Measurements from ENCODE around the gene NPAS3.
A peak's percentile ranks its signal among the peaks of the same experiment; 100 is the strongest.

The NPAS3 gene

GRCh38 chr14:33551963-33552362 is 613.3 kb downstream of the NPAS3 start:
- DNase-seq (ENCODE audit: low read depth): no peak
- H3K4me3 ChIP-seq (ENCODE audit: low read depth, low read length): no peak overlapping the region

- DNase-seq (ENCODE audit: low read depth): no peak
- no peak overlapping the region for H3K4me3 ChIP-seq (ENCODE audit: low read depth, low read length)
These were observed 615.1 kb downstream of the NPAS3 start for GRCh38 chr14:33553706-33554278.

GRCh38 chr14:33554988-33555387 is 616.3 kb downstream of the NPAS3 start:
- DNase-seq (ENCODE audit: low read depth): no peak
- no peak overlapping the region for H3K4me3 ChIP-seq (ENCODE audit: low read depth, low read length)

GRCh38 chr14:33555710-33556350 is 617.2 kb downstream of the NPAS3 start:
- H3K4me3 ChIP-seq (ENCODE audit: low read depth, low read length): no peak overlapping the region

GRCh38 chr14:33556382-33557121 is 617.9 kb downstream of the NPAS3 start:
- no peak for DNase-seq (ENCODE audit: low read depth)
- no peak overlapping the region for H3K4me3 ChIP-seq (ENCODE audit: low read depth, low read length)

More at GRCh38 chr14:33555710-33556350, 617.2 kb downstream of the NPAS3 start:
- no peak for DNase-seq (ENCODE audit: low read depth)

- no peak for DNase-seq (ENCODE audit: low read depth)
- H3K4me3 ChIP-seq (ENCODE audit: low read depth, low read length): no peak overlapping the region
These were observed 622.2 kb downstream of the NPAS3 start for GRCh38 chr14:33560718-33561431.

GRCh38 chr14:33561488-33562175 is 623.0 kb downstream of the NPAS3 start:
- no peak for DNase-seq (ENCODE audit: low read depth)
- H3K4me3 ChIP-seq (ENCODE audit: low read depth, low read length): no peak overlapping the region

- no peak for DNase-seq (ENCODE audit: low read depth)
- no peak overlapping the region for H3K4me3 ChIP-seq (ENCODE audit: low read depth, low read length)
These were observed 624.7 kb downstream of the NPAS3 start for GRCh38 chr14:33563191-33563900.

GRCh38 chr14:33563901-33564197 is 625.2 kb downstream of the NPAS3 start:
- H3K4me3 ChIP-seq (ENCODE audit: low read depth, low read length): no peak overlapping the region
- no peak for DNase-seq (ENCODE audit: low read depth)

GRCh38 chr14:33564774-33565630 is 626.3 kb downstream of the NPAS3 start:
- H3K4me3 ChIP-seq (ENCODE audit: low read depth, low read length): no peak overlapping the region
- DNase-seq (ENCODE audit: low read depth): peak; percentile 54

GRCh38 chr14:33566082-33566481 is 627.4 kb downstream of the NPAS3 start:
- DNase-seq (ENCODE audit: low read depth): no peak
- no peak overlapping the region for H3K4me3 ChIP-seq (ENCODE audit: low read depth, low read length)

GRCh38 chr14:33567023-33567728 is 628.5 kb downstream of the NPAS3 start:
- no peak for DNase-seq (ENCODE audit: low read depth)
- H3K4me3 ChIP-seq (ENCODE audit: low read depth, low read length): no peak overlapping the region

- no peak for DNase-seq (ENCODE audit: low read depth)
- no peak overlapping the region for H3K4me3 ChIP-seq (ENCODE audit: low read depth, low read length)
These were observed 629.1 kb downstream of the NPAS3 start for GRCh38 chr14:33567731-33568130.

GRCh38 chr14:33568935-33569579 is 630.4 kb downstream of the NPAS3 start:
- DNase-seq (ENCODE audit: low read depth): no peak

GRCh38 chr14:33569821-33570687 is 631.4 kb downstream of the NPAS3 start:
- no peak overlapping the region for H3K4me3 ChIP-seq (ENCODE audit: low read depth, low read length)
- no peak for DNase-seq (ENCODE audit: low read depth)

More at GRCh38 chr14:33568935-33569579, 630.4 kb downstream of the NPAS3 start:
- H3K4me3 ChIP-seq (ENCODE audit: low read depth, low read length): no peak overlapping the region

GRCh38 chr14:33570694-33571310 is 632.1 kb downstream of the NPAS3 start:
- no peak overlapping the region for H3K4me3 ChIP-seq (ENCODE audit: low read depth, low read length)
- DNase-seq (ENCODE audit: low read depth): no peak

Data from skeletal muscle cell (primary cell).